HG02571 (cell line): Measurements from ENCODE around the gene DPH7.
"Not testable (repeated sequence)": the region's sequence is repeated elsewhere in the genome, so short reads cannot be mapped to it uniquely, and the experiment has no call there.

Experiments
- ATAC-seq: cut with Tn5 transposase; IDR thresholded peaks from one replicate; pipeline ENCODE4 v1.9.1; 2021; ENCODE audit warnings: mild to moderate bottlenecking, moderate library complexity; ENCODE audit not compliant: unreplicated experiment

Gene DPH7

GRCh38 chr9:137550958-137551263, 27.8 kb downstream of the DPH7 start:
- not testable (repeated sequence) for ATAC-seq

GRCh38 chr9:137550231-137550621, 28.5 kb downstream of the DPH7 start, which contains the start of gene PNPLA7:
PNPLA7 (minus strand) TSS chr9:137550402; CDS start chr9:137550197, 205 bp downstream.
- no peak for ATAC-seq

DNA sequence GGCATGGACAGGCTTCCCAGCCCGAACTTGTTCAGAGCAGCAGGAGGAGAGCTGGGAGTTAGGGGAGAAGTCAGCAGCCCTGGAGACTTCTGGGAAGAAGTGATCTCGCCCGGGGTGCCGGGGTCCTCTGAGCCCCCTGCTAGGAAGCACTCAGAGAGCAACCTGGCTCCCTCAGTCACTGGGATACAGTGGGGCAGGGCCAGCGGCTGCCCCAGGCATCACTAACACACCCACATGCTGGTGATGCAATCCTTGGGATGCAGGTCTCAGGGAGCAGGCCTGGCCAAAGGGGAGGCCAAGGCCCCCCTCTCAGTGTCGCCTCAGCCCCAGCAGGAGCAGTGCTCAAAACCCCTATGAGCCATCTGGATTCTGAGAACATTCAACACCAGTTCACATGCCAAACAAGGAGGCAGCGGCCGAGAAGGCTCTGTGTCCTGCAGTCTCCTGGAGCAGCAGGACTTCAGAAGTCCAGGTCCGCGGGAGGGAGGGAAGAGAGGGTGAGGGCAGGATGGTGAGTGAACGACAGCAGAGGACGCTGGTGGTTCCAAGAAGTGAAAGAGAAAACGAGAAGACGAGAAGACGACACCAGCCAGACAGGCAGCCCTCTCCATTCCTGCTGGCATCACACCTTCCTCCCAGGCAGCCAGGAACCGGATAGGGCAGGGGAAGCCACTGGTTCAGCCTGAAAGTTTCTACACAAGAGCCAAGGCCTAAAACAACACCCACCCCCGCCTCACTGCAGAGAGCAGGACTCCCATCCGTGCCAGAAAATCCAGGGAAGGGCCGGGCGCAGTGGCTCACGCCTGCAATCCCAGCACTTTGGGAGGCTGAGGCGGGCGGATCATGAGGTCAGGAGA, 30.8 kb downstream of the DPH7 start:
- ATAC-seq: no peak

- no peak for ATAC-seq
These were observed 33.6 kb downstream of the DPH7 start for GRCh38 chr9:137545123-137545522.

DNA sequence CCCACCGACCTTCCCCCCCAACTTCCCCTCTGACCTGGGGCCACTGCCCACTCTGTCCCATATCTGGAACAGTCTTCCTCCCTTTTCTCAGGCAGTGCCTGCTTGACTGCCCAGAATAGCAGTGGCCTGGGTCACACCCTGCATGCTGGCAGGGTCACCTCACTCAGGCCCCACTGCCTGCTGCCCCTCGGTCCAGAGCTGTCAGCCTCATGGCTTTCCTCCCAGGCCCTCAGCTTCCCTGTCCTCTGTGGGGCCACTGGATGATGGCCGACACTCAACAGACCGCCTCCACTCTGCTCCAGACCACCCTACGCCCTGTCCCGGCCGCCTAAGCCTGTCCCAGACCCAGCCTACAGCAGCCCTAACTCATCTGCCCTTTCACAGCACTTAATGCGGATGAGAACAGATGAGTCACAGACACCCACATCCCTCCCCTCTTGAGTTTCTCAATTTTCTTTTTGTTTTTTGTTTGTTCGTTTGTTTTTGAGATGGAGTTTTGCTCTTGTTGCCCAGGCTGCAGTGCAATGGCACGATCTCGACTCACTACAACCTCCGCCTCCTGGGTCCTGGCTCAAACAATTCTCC, 34.5 kb downstream of the DPH7 start:
- no peak for ATAC-seq

GRCh38 chr9:137543237-137543963, 35.3 kb downstream of the DPH7 start:
- ATAC-seq: no peak

DNA sequence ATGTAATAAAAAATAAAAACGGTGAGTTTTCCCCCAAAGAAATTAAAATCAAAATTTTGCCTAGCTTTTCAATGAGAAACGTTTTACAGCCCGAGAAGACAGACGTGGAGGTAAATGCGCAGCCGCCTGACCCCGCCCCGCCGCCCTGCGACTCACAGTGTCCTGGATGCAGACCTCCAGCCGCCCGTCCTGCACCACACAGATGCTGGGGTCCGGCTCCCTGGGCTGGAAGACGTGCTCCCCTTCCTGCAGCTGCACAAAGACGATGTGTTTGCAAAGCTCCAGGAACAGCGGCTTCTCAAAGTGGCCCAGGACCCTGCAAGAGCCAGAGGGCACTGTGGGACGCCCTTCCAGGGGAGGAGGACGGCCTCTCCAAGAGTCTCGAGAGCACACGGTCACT, 36.2 kb downstream of the DPH7 start:
- ATAC-seq: no peak

GRCh38 chr9:137540536-137540935, 38.2 kb downstream of the DPH7 start:
- no peak for ATAC-seq

DNA sequence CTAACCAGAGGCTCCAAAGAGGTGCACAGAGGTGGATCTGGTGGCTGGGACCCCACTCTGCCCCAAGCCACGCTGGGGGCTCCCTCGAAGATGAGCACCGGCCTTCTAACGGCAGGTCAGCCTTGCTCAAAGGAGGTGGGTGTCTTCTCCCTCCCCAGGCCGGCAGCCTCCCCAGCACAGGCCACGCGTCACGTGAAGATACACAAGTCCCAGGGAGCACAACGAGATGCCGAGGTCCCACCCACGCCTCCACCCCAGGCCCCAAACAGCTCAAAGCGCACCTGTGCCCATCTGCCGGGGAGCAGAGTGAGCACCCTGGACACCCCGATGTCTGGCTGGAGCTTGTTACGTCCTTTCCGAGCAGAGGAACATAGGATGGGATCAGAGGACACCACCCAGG, 40.7 kb downstream of the DPH7 start:
- no peak for ATAC-seq

- not testable (repeated sequence) for ATAC-seq
These were observed 42.1 kb downstream of the DPH7 start for GRCh38 chr9:137536594-137537131.

- no peak for ATAC-seq
These were observed 43.7 kb downstream of the DPH7 start for GRCh38 chr9:137535120-137535428.

DNA sequence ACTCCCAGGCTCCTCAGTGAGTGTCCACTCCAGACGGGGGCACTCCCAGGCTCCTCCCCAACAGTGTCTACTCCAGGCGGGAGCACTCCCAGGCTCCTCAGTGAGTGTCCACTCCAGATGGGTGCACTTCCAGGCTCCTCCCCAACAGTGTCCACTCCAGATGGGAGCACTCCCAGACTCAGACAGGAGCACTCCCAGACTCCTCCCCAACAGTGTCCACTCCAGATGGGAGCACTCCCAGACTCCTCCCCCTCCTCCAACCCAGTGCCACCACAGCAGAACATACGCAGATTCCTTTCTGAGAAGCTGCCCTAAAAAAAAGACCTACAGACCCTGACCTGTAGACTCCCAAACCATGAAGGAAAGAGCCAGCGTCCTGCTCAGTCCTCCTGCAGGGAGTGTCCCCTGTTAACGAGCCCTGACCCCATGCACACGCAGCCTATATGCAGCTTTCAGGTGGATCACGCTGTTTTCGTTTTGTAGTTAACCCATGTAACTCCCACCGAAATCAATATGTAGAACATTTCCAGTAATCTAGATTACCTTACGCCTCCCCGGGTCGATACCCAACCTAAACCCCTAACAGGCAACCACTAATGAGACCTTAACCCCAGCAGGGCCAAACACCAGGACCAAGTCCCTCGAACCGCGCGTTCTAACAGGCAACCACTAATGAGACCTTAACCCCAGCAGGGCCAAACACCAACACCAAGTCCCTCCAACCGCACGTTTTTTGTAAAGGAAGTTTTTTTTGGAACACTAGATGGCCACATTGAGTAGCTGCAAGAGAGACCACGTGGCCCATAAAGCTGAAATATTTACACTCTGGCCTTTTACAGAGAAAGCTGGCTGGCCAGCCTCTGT, 44.2 kb downstream of the DPH7 start:
- ATAC-seq: no peak

GRCh38 chr9:137532891-137533468, 45.7 kb downstream of the DPH7 start:
- ATAC-seq: not testable (repeated sequence)

DNA sequence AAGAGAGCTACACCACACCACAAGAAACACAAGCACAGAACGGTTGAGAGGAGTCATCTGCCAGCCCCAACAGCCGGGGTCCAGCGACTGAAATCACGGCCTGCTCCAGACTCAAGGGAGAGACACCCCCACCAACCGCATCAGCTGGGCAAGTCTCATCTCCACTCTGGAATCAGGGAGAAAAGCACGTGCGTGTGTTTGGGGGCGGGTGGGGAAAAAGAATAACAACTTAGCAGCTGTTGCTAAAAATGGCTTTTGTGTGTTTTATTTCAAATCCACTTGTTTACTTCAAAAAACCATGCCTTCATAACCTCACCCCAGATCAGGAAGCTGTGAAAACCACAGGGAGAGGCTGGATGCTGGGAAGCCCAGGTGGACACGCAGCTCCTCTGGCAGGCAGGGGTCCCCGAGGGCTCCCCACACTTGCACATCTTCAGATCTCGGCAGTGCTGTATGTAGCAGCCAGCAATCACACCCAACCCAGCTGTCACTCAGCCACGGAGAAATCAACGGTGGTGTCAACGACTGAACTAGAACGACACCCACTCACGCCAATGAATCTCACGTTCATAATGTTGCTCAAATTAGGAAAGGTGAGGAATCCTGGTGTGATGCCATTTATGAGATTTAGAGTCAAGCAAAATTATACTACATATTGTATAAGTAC, 47.5 kb downstream of the DPH7 start:
- ATAC-seq: no peak

GRCh38 chr9:137530331-137530730, 48.4 kb downstream of the DPH7 start:
- no peak for ATAC-seq

GRCh38 chr9:137524981-137525317, 53.8 kb downstream of the DPH7 start:
- no peak for ATAC-seq

- ATAC-seq: no peak
These were observed 54.4 kb downstream of the DPH7 start for GRCh38 chr9:137524161-137524980.

GRCh38 chr9:137522746-137523455, 55.8 kb downstream of the DPH7 start:
- no peak for ATAC-seq
